Measurements from ENCODE around the gene TEKTIP1. TPM values are rescaled to one million over a fixed set of nuclear protein-coding genes. Genes with fewer than 3 reads are reported as not detected.

The TEKTIP1 gene
- polyA plus RNA-seq, 1 donor from 2014 or later: not detected

- Histone ChIP-seq H3K27me3 (ENCODE audit: insufficient read depth, low read depth, low read length) (no peaks in the 10 kb centered on the region), H3K27ac (ENCODE audit: low read length) (no peak overlapping the region), H3K79me2 (replicated peaks; ENCODE audit: insufficient read depth, low read length) (no peaks in the 10 kb centered on the region), H3F3A (ENCODE audit: insufficient read depth, low read length, poor library complexity, severe bottlenecking) (no peaks in the 10 kb centered on the region), H3K36me3 (ENCODE audit: insufficient read depth, low read length) (no peaks in the 10 kb centered on the region), H2AFZ (ENCODE audit: low read depth, low read length) (no peak overlapping the region), H4K20me1 (ENCODE audit: insufficient read depth) (no peaks in the 10 kb centered on the region), H3K9me3 (ENCODE audit: low read length) (no peaks in the 10 kb centered on the region), H3K9me2 (ENCODE audit: insufficient read depth, low read length) (no peaks in the 10 kb centered on the region), H3K4me2 (ENCODE audit: low read length) (no peak overlapping the region), H3K9ac (ENCODE audit: low read length) (no peak overlapping the region), H3K4me3 (ENCODE audit: low read length) (peak overlapping the region; percentile 77)
- no peak for TF ChIP-seq EP300 (conservative IDR thresholded peaks at IDR 0.05; ENCODE audit: poor library complexity, severe bottlenecking)
- TF ChIP-seq CTCF (IDR thresholded peaks at IDR 0.05; ENCODE audit: poor library complexity, severe bottlenecking): no peak
- TF ChIP-seq MXI1 (conservative IDR thresholded peaks at IDR 0.05; ENCODE audit: poor library complexity, severe bottlenecking): no peak
- no peak for TF ChIP-seq REST (IDR thresholded peaks at IDR 0.05; ENCODE audit: borderline replicate concordance)
- no peak for TF ChIP-seq TAF1 (IDR thresholded peaks at IDR 0.05; ENCODE audit: low read depth)
- TF ChIP-seq SMC3 (conservative IDR thresholded peaks at IDR 0.05; ENCODE audit: poor library complexity): no peak
- no peak for TF ChIP-seq POLR2AphosphoS5 (IDR thresholded peaks at IDR 0.05)
- TF ChIP-seq RAD21 (conservative IDR thresholded peaks at IDR 0.05): no peak
- TF ChIP-seq EZH2 (IDR thresholded peaks at IDR 0.05; ENCODE audit: borderline replicate concordance, insufficient read depth, low read length, poor library complexity, severe bottlenecking): no peak
Measured at GRCh38 chr19:3573858-3574637, 35.1 kb downstream of the TEKTIP1 start.

GRCh38 chr19:3575260-3575741 is 36.3 kb downstream of the TEKTIP1 start:
- Histone ChIP-seq H3K27ac (ENCODE audit: low read length) (no peak overlapping the region), H3K4me3 (ENCODE audit: low read length) (no peak overlapping the region), H3K9me2 (ENCODE audit: insufficient read depth, low read length) (no peaks in the 10 kb centered on the region), H3K9me3 (ENCODE audit: low read length) (no peaks in the 10 kb centered on the region), H3K79me2 (replicated peaks; ENCODE audit: insufficient read depth, low read length) (no peaks in the 10 kb centered on the region), H3K27me3 (ENCODE audit: insufficient read depth, low read depth, low read length) (no peaks in the 10 kb centered on the region), H3K9ac (ENCODE audit: low read length) (no peak overlapping the region), H3K4me2 (ENCODE audit: low read length) (no peak overlapping the region), H2AFZ (ENCODE audit: low read depth, low read length) (no peak overlapping the region), H3F3A (ENCODE audit: insufficient read depth, low read length, poor library complexity, severe bottlenecking) (no peaks in the 10 kb centered on the region), H4K20me1 (ENCODE audit: insufficient read depth) (no peaks in the 10 kb centered on the region), H3K36me3 (ENCODE audit: insufficient read depth, low read length) (no peaks in the 10 kb centered on the region)
- TF ChIP-seq MXI1 (conservative IDR thresholded peaks at IDR 0.05; ENCODE audit: poor library complexity, severe bottlenecking) (no peak), EZH2 (IDR thresholded peaks at IDR 0.05; ENCODE audit: borderline replicate concordance, insufficient read depth, low read length, poor library complexity, severe bottlenecking) (no peak), CTCF (IDR thresholded peaks at IDR 0.05; ENCODE audit: poor library complexity, severe bottlenecking) (no peak), RAD21 (conservative IDR thresholded peaks at IDR 0.05) (no peak), EP300 (conservative IDR thresholded peaks at IDR 0.05; ENCODE audit: poor library complexity, severe bottlenecking) (no peak), TAF1 (IDR thresholded peaks at IDR 0.05; ENCODE audit: low read depth) (no peak), REST (IDR thresholded peaks at IDR 0.05; ENCODE audit: borderline replicate concordance) (no peak), POLR2AphosphoS5 (IDR thresholded peaks at IDR 0.05) (no peak), SMC3 (conservative IDR thresholded peaks at IDR 0.05; ENCODE audit: poor library complexity) (no peak)

Data from neural cell (in vitro differentiated cells).